HepG2 (cell line): ENCODE results near the gene CMTM4. TPM values are rescaled to one million over a fixed set of nuclear protein-coding genes. Genes with fewer than 3 reads are reported as not detected.

Experiments
- DNMT3B ChIP-seq: conservative IDR thresholded peaks from 2 replicates; pipeline ENCODE4 v1.6.1; 2016; ENCODE audit warnings: missing biosample characterization, control low read depth
- ETV6 ChIP-seq: sonication (generic); formaldehyde crosslinking; conservative IDR thresholded peaks from 2 replicates; pipeline ENCODE4 v1.4.0; 2020; ENCODE audit warnings: missing genetic modification reagents
- FOXO1 ChIP-seq: sonication (generic); formaldehyde crosslinking; IDR thresholded peaks from 2 replicates; pipeline ENCODE4 v1.4.0; 2020; ENCODE audit warnings: missing genetic modification reagents
- GPN1 ChIP-seq: sonication (generic); formaldehyde crosslinking; IDR thresholded peaks from 2 replicates; pipeline ENCODE4 v1.5.1; 2020; ENCODE audit warnings: missing genetic modification reagents, borderline replicate concordance
- HHEX ChIP-seq: IDR thresholded peaks from 2 replicates; pipeline ENCODE4 v1.6.1; 2016; ENCODE audit warnings: control low read depth
- KLF11 ChIP-seq: IDR thresholded peaks from 2 replicates; pipeline ENCODE4 v1.6.1; 2016; ENCODE audit warnings: missing compliant biosample characterization
- MEIS2 ChIP-seq: sonication (generic); formaldehyde crosslinking; IDR thresholded peaks from 2 replicates; pipeline ENCODE4 v1.9.0; 2021; ENCODE audit warnings: mild to moderate bottlenecking, missing genetic modification reagents
- PAF1 ChIP-seq: IDR thresholded peaks from 2 replicates; pipeline ENCODE4 v1.6.1; 2016; ENCODE audit warnings: missing genetic modification reagents, missing compliant biosample characterization
- POLR2AphosphoS5 ChIP-seq: IDR thresholded peaks from 2 replicates; pipeline ENCODE4 v1.6.1; 2012; ENCODE audit warnings: low read depth, low read length
- RAD51 ChIP-seq: fragments of 450-650 bp; IDR thresholded peaks from 2 replicates; pipeline ENCODE4 v1.6.1; 2016; ENCODE audit warnings: borderline replicate concordance
- SMC3 ChIP-seq: IDR thresholded peaks from 2 replicates; pipeline ENCODE4 v1.6.1; 2011; ENCODE audit warnings: low read length, improper control_type of control experiment
- SRY ChIP-seq: sonication (generic); formaldehyde crosslinking; IDR thresholded peaks from 2 replicates; pipeline ENCODE4 v1.8.0; 2022; ENCODE audit warnings: mild to moderate bottlenecking, missing genetic modification reagents
- ZMAT3 ChIP-seq: sonication (generic); formaldehyde crosslinking; conservative IDR thresholded peaks from 2 replicates; pipeline ENCODE4 v1.7.0; 2021; ENCODE audit warnings: missing genetic modification reagents
- ZNF121 ChIP-seq: sonication (generic); formaldehyde crosslinking; IDR thresholded peaks from 2 replicates; pipeline ENCODE4 v1.5.0; 2020; ENCODE audit warnings: mild to moderate bottlenecking, missing genetic modification reagents
- ZNF205 ChIP-seq: IDR thresholded peaks from 2 replicates; pipeline ENCODE4 v1.6.1; 2018; ENCODE audit warnings: missing biosample characterization, missing genetic modification reagents
- ZNF234 ChIP-seq: sonication (generic); formaldehyde crosslinking; conservative IDR thresholded peaks from 2 replicates; pipeline ENCODE4 v1.5.1; 2020; ENCODE audit warnings: mild to moderate bottlenecking, missing genetic modification reagents
- ZNF24 ChIP-seq: fragments of 450-650 bp; IDR thresholded peaks from 2 replicates; pipeline ENCODE4 v1.6.1; 2017; ENCODE audit warnings: antibody characterized with exemption, mild to moderate bottlenecking
- ZNF335 ChIP-seq: sonication (generic); formaldehyde crosslinking; IDR thresholded peaks from 2 replicates; pipeline ENCODE4 v1.4.0; 2020; ENCODE audit warnings: missing genetic modification reagents
- ZNF33B ChIP-seq: sonication (generic); formaldehyde crosslinking; IDR thresholded peaks from 2 replicates; pipeline ENCODE4 v1.5.1; 2020; ENCODE audit warnings: mild to moderate bottlenecking, missing genetic modification reagents
- ZNF446 ChIP-seq: sonication (generic); formaldehyde crosslinking; IDR thresholded peaks from 2 replicates; pipeline ENCODE4 v1.5.0; 2020; ENCODE audit warnings: mild to moderate bottlenecking, missing genetic modification reagents
- ZNF598 ChIP-seq: sonication (generic); formaldehyde crosslinking; IDR thresholded peaks from 2 replicates; pipeline ENCODE4 v1.5.1; 2020; ENCODE audit warnings: mild to moderate bottlenecking, missing genetic modification reagents, borderline replicate concordance
- ZNF615 ChIP-seq: sonication (generic); formaldehyde crosslinking; IDR thresholded peaks from 2 replicates; pipeline ENCODE4 v1.5.0; 2020; ENCODE audit warnings: mild to moderate bottlenecking, missing genetic modification reagents, borderline replicate concordance
- ZNF672 ChIP-seq: sonication (generic); formaldehyde crosslinking; IDR thresholded peaks from 2 replicates; pipeline ENCODE4 v1.8.1; 2022; ENCODE audit warnings: missing genetic modification reagents
- ZSCAN22 ChIP-seq: sonication (generic); formaldehyde crosslinking; IDR thresholded peaks from 2 replicates; pipeline ENCODE4 v1.4.0; 2020; ENCODE audit warnings: mild to moderate bottlenecking, missing genetic modification reagents
- polyA plus RNA-seq, 8 experiments: library from polyadenylated mRNA; depleted of rRNA in 3 of 8; stranded (reverse) in 7 of 8; unstranded in 1 of 8; fragments of >200 nt; fragmentation: Illumina TruSeq in 4 of 8; extraction: Trizol in 4 of 8; gene quantifications; 2 replicates each; pipeline versions ENCODE4 v1.2.1 to v1.2.3, GENCODE V29; 2011 to 2016; ENCODE audit warnings: low read depth in 4 of 8, missing spikeins in 1 of 8, mixed read lengths in 1 of 8; ENCODE audit not compliant: insufficient read depth in 1 of 8
- total RNA-seq, 5 experiments: library from RNA; depleted of rRNA; stranded (reverse); fragments of >200 nt; fragmentation: Illumina TruSeq; extraction: Trizol; gene quantifications; 2 replicates each; pipeline ENCODE4 v1.2.3, GENCODE V29; 2016; ENCODE audit warnings: low read depth in 1 of 5
- TF ChIP-seq, protein P1 (sequence below): sonication (generic); formaldehyde crosslinking; conservative IDR thresholded peaks from 2 replicates; pipeline ENCODE4 v1.5.0; 2020; ENCODE audit warnings: missing genetic modification reagents
- TF ChIP-seq, protein P2 (sequence below): sonication (generic); formaldehyde crosslinking; IDR thresholded peaks from 2 replicates; pipeline ENCODE4 v1.8.0; 2022; ENCODE audit warnings: mild to moderate bottlenecking, missing genetic modification reagents, moderate library complexity
- TF ChIP-seq, protein P3 (sequence below): fragments of 450-650 bp; IDR thresholded peaks from 2 replicates; pipeline ENCODE4 v1.6.1; 2017
- TF ChIP-seq, protein P4 (sequence below): IDR thresholded peaks from 2 replicates; pipeline ENCODE4 v1.6.1; 2016; ENCODE audit warnings: missing compliant biosample characterization, missing genetic modification reagents, borderline replicate concordance
- TF ChIP-seq, protein P5 (sequence below): sonication (generic); formaldehyde crosslinking; IDR thresholded peaks from 2 replicates; pipeline ENCODE4 v1.5.0; 2020; ENCODE audit warnings: missing genetic modification reagents

CMTM4 gene
- total and polyA plus RNA-seq, 2 of the 13 experiments (the other 11 are each of a cell fraction or from before 2014, with no cell fraction given): 32.0 to 36.3 TPM

DNA sequence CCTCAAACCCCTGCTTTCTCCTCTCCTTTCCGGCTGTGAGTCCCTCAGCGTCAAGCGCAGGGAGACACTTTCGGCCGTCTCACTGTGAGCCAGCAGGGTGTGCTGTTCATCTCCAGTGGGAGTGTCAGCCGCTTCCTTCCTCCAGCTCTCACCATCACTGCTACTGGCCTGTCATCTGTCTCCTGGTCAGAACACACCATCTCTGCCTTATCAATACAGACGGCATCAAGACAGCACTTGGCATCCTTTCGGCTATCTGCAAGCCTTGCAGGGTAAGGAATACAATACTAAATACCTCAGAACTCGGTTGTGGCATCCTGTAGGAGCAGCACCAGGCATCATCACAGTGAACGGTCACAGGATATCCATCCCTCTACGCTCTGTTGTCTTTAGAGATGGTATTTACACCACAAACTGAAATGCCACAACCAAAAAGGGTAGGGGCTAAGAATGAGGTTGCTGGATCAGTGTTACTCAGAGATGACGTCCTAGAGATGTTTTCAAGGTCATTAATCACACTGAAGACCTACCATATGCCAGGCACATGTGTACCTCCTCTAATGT, 20.7 kb upstream of the CMTM4 start (continued):
- TF ChIP-seq SRY (CRISPR knock-in tag) (no peak), KLF11 (CRISPR knock-in tag) (no peak), FOXO1 (CRISPR knock-in tag) (no peak), HHEX (no peak), ZNF33B (CRISPR knock-in tag) (no peak), ZNF446 (no peak), DNMT3B (no peak), ZNF598 (no peak), ZNF234 (CRISPR knock-in tag) (no peak), ZNF121 (CRISPR knock-in tag) (no peak), ZSCAN22 (CRISPR knock-in tag) (no peak), ZNF24 (no peak), ZNF615 (CRISPR knock-in tag) (no peak), RAD51 (no peak), ZNF672 (CRISPR knock-in tag) (no peak), ZNF335 (peak; percentile 52; the same call in 1 of the 2 replicates), POLR2AphosphoS5 (no peak), PAF1 (0 out of 2 replicates have a peak, but pooled peaks have one; percentile 9), GPN1 (no peak), ZNF205 (no peak), MEIS2 (CRISPR knock-in tag) (0 out of 2 replicates have a peak, but pooled peaks have one; percentile 47), ZMAT3 (CRISPR knock-in tag) (no peak), ETV6 (CRISPR knock-in tag) (no peak), SMC3 (peak; percentile 27; the same call in 1 of the 2 replicates)
- TF ChIP-seq, protein P1, sequence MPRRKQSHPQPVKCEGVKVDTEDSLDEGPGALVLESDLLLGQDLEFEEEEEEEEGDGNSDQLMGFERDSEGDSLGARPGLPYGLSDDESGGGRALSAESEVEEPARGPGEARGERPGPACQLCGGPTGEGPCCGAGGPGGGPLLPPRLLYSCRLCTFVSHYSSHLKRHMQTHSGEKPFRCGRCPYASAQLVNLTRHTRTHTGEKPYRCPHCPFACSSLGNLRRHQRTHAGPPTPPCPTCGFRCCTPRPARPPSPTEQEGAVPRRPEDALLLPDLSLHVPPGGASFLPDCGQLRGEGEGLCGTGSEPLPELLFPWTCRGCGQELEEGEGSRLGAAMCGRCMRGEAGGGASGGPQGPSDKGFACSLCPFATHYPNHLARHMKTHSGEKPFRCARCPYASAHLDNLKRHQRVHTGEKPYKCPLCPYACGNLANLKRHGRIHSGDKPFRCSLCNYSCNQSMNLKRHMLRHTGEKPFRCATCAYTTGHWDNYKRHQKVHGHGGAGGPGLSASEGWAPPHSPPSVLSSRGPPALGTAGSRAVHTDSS (CRISPR knock-in tag): no peak
- TF ChIP-seq, protein P2, sequence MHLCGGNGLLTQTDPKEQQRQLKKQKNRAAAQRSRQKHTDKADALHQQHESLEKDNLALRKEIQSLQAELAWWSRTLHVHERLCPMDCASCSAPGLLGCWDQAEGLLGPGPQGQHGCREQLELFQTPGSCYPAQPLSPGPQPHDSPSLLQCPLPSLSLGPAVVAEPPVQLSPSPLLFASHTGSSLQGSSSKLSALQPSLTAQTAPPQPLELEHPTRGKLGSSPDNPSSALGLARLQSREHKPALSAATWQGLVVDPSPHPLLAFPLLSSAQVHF (CRISPR knock-in tag): no peak
- TF ChIP-seq, protein P3, sequence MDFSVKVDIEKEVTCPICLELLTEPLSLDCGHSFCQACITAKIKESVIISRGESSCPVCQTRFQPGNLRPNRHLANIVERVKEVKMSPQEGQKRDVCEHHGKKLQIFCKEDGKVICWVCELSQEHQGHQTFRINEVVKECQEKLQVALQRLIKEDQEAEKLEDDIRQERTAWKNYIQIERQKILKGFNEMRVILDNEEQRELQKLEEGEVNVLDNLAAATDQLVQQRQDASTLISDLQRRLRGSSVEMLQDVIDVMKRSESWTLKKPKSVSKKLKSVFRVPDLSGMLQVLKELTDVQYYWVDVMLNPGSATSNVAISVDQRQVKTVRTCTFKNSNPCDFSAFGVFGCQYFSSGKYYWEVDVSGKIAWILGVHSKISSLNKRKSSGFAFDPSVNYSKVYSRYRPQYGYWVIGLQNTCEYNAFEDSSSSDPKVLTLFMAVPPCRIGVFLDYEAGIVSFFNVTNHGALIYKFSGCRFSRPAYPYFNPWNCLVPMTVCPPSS: no peak
- TF ChIP-seq, protein P4, sequence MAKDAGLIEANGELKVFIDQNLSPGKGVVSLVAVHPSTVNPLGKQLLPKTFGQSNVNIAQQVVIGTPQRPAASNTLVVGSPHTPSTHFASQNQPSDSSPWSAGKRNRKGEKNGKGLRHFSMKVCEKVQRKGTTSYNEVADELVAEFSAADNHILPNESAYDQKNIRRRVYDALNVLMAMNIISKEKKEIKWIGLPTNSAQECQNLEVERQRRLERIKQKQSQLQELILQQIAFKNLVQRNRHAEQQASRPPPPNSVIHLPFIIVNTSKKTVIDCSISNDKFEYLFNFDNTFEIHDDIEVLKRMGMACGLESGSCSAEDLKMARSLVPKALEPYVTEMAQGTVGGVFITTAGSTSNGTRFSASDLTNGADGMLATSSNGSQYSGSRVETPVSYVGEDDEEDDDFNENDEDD (CRISPR knock-in tag): no peak
- TF ChIP-seq, protein P5, sequence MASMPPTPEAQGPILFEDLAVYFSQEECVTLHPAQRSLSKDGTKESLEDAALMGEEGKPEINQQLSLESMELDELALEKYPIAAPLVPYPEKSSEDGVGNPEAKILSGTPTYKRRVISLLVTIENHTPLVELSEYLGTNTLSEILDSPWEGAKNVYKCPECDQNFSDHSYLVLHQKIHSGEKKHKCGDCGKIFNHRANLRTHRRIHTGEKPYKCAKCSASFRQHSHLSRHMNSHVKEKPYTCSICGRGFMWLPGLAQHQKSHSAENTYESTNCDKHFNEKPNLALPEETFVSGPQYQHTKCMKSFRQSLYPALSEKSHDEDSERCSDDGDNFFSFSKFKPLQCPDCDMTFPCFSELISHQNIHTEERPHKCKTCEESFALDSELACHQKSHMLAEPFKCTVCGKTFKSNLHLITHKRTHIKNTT (CRISPR knock-in tag): no peak
- TF ChIP-seq, all 625 proteins: peak for 36
